Glutamatergic neuron (in vitro differentiated cells): ENCODE results near the gene PACSIN2. TPM values are rescaled to one million over a fixed set of nuclear protein-coding genes. Genes with fewer than 3 reads are reported as not detected.

Experiments
- DNase-seq: peaks from one replicate; pipeline ENCODE4 v3.0.0; 2022
- H3K27ac Mint-ChIP-seq: one replicate; pipeline ENCODE4 v1.8.0; 2020; ENCODE audit warnings: mild to moderate bottlenecking, mixed read lengths, inconsistent platforms; ENCODE audit not compliant: unreplicated experiment
- H3K27me3 Mint-ChIP-seq: one replicate; pipeline ENCODE4 v1.8.0; 2020; ENCODE audit warnings: mild to moderate bottlenecking, moderate library complexity, mixed read lengths, inconsistent platforms; ENCODE audit not compliant: unreplicated experiment
- H3K36me3 Mint-ChIP-seq: one replicate; pipeline ENCODE4 v1.8.0; 2020; ENCODE audit warnings: mild to moderate bottlenecking, mixed read lengths, inconsistent platforms; ENCODE audit not compliant: unreplicated experiment
- H3K4me1 Mint-ChIP-seq: one replicate; pipeline ENCODE4 v1.8.0; 2020; ENCODE audit warnings: mild to moderate bottlenecking, low read depth, mixed read lengths, inconsistent platforms; ENCODE audit not compliant: unreplicated experiment
- H3K4me3 Mint-ChIP-seq: one replicate; pipeline ENCODE4 v1.8.0; 2020; ENCODE audit warnings: mild to moderate bottlenecking, mixed read lengths, inconsistent platforms; ENCODE audit not compliant: unreplicated experiment
- H3K9me3 Mint-ChIP-seq: one replicate; pipeline ENCODE4 v1.8.0; 2020; ENCODE audit warnings: mild to moderate bottlenecking, moderate library complexity, mixed read lengths, inconsistent platforms; ENCODE audit not compliant: unreplicated experiment
- total RNA-seq: library from RNA; stranded (reverse); fragmentation: NEBNext Ultra II Directional; extraction: Animal tissue kit (Norgen Biotek cat#: 25700); gene quantifications from one replicate; pipeline ENCODE4 v1.2.1, GENCODE V29; 2021; ENCODE audit not compliant: unreplicated experiment
- TF ChIP-seq, protein P1 (sequence below): fragments of 200-600 bp; sonication (generic); IDR thresholded peaks from one replicate; pipeline ENCODE4 v1.5.0; 2021; ENCODE audit not compliant: partially characterized antibody, unreplicated experiment

PACSIN2 gene
- total RNA-seq, 1 donor from 2014 or later: 47.3 TPM

DNA sequence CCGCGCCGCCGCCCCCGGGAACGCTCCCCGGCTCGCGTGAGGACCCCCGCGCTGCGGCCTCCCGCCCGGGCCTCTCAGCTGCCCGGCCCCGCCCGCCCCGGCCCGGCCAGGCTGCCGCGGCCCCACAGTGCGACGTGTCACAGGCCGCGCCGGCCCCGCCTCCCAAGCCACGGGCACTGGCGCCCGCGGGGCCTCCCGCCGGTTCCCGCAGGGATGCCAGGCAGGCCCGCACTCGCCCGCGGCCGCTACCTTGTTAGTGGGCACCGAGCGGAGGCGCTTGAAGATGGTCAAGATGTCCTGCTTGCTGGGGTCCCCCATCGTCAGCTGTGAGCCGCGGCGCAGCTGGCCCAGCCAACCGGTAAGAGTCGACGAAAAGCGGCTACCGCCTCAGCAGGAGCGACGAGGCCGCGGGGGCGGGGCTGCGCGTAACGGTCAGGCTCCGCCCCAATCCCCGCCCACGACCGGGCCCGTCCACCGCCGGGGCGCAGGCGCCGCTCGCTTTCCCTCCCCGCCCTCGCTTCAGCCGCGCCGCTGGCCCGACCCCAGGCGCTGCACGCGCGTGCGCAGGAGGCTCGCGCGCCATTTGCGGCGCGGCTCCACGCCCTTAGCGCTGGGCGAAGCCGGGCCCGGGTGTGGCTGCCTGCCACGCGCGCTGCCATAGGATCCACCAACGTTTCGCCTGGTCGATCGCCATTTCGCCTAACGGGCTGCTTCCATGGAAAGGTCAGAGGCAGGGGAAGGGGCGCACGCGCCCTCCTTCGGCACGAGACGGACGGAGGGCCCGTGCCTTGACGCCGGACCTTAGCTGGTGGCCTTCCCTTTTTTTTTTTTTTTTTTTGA lies 157.9 kb downstream of the PACSIN2 start, which contains the start of gene ARFGAP3:
Gene ARFGAP3, minus strand, starts transcription at position 409 of the 840 bp plus-strand sequence. Its CDS starts 91 bp downstream, at position 318.
- H3K4me1 Mint-ChIP-seq: no peaks in the 10 kb centered on the region
- DNase-seq: peak; percentile 96
- TF ChIP-seq, protein P1, sequence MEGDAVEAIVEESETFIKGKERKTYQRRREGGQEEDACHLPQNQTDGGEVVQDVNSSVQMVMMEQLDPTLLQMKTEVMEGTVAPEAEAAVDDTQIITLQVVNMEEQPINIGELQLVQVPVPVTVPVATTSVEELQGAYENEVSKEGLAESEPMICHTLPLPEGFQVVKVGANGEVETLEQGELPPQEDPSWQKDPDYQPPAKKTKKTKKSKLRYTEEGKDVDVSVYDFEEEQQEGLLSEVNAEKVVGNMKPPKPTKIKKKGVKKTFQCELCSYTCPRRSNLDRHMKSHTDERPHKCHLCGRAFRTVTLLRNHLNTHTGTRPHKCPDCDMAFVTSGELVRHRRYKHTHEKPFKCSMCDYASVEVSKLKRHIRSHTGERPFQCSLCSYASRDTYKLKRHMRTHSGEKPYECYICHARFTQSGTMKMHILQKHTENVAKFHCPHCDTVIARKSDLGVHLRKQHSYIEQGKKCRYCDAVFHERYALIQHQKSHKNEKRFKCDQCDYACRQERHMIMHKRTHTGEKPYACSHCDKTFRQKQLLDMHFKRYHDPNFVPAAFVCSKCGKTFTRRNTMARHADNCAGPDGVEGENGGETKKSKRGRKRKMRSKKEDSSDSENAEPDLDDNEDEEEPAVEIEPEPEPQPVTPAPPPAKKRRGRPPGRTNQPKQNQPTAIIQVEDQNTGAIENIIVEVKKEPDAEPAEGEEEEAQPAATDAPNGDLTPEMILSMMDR: no peak
- H3K27ac Mint-ChIP-seq: peak within 1 kb of the TSS; percentile 79
- peaks cover 3% of the 10 kb centered on the region for H3K9me3 Mint-ChIP-seq
- H3K36me3 Mint-ChIP-seq: no peaks in the 10 kb centered on the region
- no peaks in the 10 kb centered on the region for H3K27me3 Mint-ChIP-seq
- H3K4me3 Mint-ChIP-seq: peak within 1 kb of the TSS; percentile 87

DNA sequence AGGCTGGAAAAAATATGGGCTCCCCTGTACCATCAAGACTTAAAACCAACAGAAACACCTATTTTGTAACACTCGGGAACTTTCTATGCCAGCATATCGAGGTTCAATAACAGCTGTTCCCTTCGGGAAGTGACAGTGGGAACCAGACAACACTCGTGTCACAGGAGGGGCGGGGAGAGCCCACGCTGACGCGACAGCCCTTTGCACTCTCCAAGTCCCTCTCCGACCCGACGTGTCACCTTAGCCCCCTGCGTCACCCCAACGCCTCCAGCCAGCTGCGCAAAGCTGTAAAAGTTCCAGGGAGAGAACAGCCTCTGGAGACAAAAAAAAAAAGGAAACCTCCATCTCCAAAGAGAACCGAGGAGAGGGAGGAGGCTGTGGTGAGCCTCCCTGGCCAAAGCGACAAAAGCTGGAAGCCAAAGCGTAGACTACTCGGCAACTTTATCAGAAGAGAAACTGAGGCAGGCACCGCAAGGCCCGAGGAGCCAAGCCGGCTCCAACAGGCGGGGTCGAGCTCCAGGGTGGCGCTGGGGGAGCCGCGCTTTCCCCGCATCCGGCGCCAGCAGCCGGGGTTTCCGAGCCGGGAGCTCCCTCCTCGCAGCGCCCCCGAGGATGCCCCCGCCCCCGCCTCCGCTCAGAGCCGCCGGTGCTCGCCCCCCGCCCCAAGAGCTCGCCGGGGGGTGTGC lies 158.6 kb downstream of the PACSIN2 start:
- DNase-seq: no peak
- TF ChIP-seq, protein P1: no peak
- peak overlapping the region; percentile 87 for H3K4me3 Mint-ChIP-seq

DNA sequence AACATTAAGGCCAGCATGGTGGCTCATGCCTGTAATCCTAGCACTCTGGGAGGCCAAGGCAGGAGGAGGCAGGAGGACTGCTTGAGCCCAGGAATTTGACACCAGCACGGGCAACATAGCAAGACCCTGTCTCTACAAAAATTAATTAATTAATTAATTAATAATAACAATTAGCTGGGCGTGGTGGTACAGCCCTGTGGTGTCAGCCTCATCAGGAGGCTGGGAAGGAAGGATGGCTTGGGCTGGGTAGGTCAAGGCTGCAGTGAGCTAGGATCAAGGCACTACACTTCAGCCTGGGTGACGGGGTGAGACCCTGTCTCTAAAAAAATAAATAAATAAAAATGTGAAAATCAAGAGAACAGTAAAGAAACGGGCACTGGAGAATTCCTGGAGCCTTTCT lies 159.2 kb downstream of the PACSIN2 start:
- no peak for DNase-seq
- Mint-ChIP-seq H3K27ac (no peak overlapping the region), H3K27me3 (no peaks in the 10 kb centered on the region)

More for the DNA sequence above, 158.6 kb downstream of the PACSIN2 start:
- H3K36me3 Mint-ChIP-seq: no peaks in the 10 kb centered on the region
- H3K4me1 Mint-ChIP-seq: no peaks in the 10 kb centered on the region
- H3K27ac Mint-ChIP-seq: peak overlapping the region; percentile 79
- H3K27me3 Mint-ChIP-seq: no peaks in the 10 kb centered on the region
- H3K9me3 Mint-ChIP-seq: peaks cover 3% of the 10 kb centered on the region

DNA sequence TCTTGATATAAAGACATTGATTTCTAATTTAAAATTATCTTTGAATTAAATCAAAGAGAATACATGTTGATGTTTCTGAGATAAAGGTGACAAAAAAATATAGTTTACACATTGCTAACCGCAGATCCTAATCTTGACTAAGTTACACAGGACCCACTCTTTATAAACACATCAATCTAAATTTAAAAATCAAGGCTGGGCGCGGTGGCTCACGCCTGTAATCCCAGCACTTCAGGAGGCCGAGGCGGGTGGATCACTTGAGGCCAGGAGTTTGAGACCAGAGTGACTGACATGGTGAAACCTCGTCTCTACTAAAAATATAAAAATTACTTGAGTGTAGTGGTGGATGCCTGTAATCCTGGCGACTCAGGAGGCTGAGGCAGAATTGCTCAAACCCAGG lies 159.7 kb downstream of the PACSIN2 start:
- H3K9me3 Mint-ChIP-seq: peaks cover 3% of the 10 kb centered on the region
- TF ChIP-seq, protein P1: no peak
- no peaks in the 10 kb centered on the region for H3K36me3 Mint-ChIP-seq
- no peaks in the 10 kb centered on the region for H3K4me1 Mint-ChIP-seq
- peak overlapping the region; percentile 52 for H3K4me3 Mint-ChIP-seq
- DNase-seq: no peak
- no peak overlapping the region for H3K27ac Mint-ChIP-seq
- no peaks in the 10 kb centered on the region for H3K27me3 Mint-ChIP-seq

More for the DNA sequence above, 159.2 kb downstream of the PACSIN2 start:
- Mint-ChIP-seq H3K9me3 (peaks cover 3% of the 10 kb centered on the region), H3K36me3 (no peaks in the 10 kb centered on the region), H3K4me1 (no peaks in the 10 kb centered on the region), H3K4me3 (peak overlapping the region; percentile 87)
- TF ChIP-seq, protein P1: no peak
